Dendritic cell treated with granulocyte-macrophage colony-stimulating factor and Interleukin-4, amounts not matched to agents 40 ng/mL and 50 ng/mL, for 4 days (primary cell): ENCODE data around the gene GPHA2.
A peak's percentile ranks its signal among the peaks of the same experiment; 100 is the strongest.

Experiments
- H3K27ac Mint-ChIP-seq: one replicate; pipeline ENCODE4 v1.8.0; 2022; ENCODE audit warnings: mild to moderate bottlenecking, mixed read lengths
- H3K27me3 Mint-ChIP-seq: one replicate; pipeline ENCODE4 v1.8.0; 2022; ENCODE audit warnings: mild to moderate bottlenecking, mixed read lengths
- H3K36me3 Mint-ChIP-seq: one replicate; pipeline ENCODE4 v1.8.0; 2022; ENCODE audit warnings: low read depth, mixed read lengths
- H3K4me1 Mint-ChIP-seq: one replicate; pipeline ENCODE4 v1.8.0; 2022; ENCODE audit warnings: low read depth, mixed read lengths
- H3K4me3 Mint-ChIP-seq: one replicate; pipeline ENCODE4 v1.8.0; 2022; ENCODE audit warnings: mild to moderate bottlenecking, moderate library complexity, mixed read lengths
- H3K9me3 Mint-ChIP-seq: one replicate; pipeline ENCODE4 v1.8.0; 2022; ENCODE audit warnings: mixed read lengths
- intact Hi-C: fragments of 100-400 bp; cut with micrococcal nuclease; formaldehyde crosslinking; loops from one replicate; pipeline ENCODE4 v1.15.0; 2022

The GPHA2 gene

GRCh38 chr11:64936539-64936938 lies 846 bp upstream of the GPHA2 start:
- no peaks in the 10 kb centered on the region for H3K4me1 Mint-ChIP-seq
- no peaks in the 10 kb centered on the region for H3K9me3 Mint-ChIP-seq
- no peak overlapping the region for H3K27ac Mint-ChIP-seq
- H3K4me3 Mint-ChIP-seq: no peak overlapping the region
- intact Hi-C loops: no loop called here
- peaks cover 36% of the 10 kb centered on the region for H3K36me3 Mint-ChIP-seq
- peaks cover 11% of the 10 kb centered on the region for H3K27me3 Mint-ChIP-seq

DNA sequence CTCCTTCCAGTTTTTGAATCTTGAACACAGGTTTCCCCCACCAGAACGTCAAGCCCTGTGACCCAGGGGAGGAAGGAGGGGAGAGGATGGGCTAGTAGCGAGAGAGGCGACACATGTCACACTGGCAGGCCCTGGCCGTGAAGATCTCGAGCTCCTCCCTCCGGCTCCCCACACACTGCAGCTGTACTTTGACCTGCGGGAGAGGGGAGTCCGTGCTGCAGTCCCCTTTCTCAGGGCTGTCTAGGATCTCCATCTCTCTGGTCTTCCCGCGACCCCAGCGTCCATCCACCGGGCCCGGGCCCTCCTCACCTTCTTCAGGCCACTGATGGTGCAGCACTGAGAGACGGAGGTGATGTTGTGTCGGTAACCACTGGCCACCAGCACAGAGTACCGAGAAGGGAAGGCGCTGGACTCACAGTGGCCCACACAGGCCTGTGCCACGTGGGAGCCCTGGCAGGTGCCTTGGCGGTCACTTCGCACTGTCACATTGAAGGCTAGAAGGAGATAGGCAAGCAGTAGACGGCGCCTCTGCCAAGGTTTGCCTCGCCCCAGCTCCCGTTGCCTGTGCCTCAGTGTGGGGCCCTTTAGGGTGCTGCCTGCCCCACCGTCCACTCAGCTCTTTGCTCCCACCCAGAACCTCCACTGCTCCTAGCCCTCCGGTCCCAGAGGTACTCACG lies 873 bp downstream of the GPHA2 start:
- no peak overlapping the region for H3K4me3 Mint-ChIP-seq
- H3K27ac Mint-ChIP-seq: no peak overlapping the region
- intact Hi-C loops: no loop called here
- H3K36me3 Mint-ChIP-seq: peaks cover 54% of the 10 kb centered on the region
- H3K4me1 Mint-ChIP-seq: no peaks in the 10 kb centered on the region
- peaks cover 5% of the 10 kb centered on the region for H3K27me3 Mint-ChIP-seq
- H3K9me3 Mint-ChIP-seq: no peaks in the 10 kb centered on the region

GRCh38 chr11:64933935-64934681 lies 1.6 kb downstream of the GPHA2 start:
- no peaks in the 10 kb centered on the region for H3K9me3 Mint-ChIP-seq
- H3K27ac Mint-ChIP-seq: no peak overlapping the region
- H3K4me1 Mint-ChIP-seq: no peaks in the 10 kb centered on the region
- peaks cover 61% of the 10 kb centered on the region for H3K36me3 Mint-ChIP-seq
- no peak overlapping the region for H3K4me3 Mint-ChIP-seq
- intact Hi-C loops: no loop called here
- H3K27me3 Mint-ChIP-seq: peaks cover 5% of the 10 kb centered on the region

- H3K4me3 Mint-ChIP-seq: no peak overlapping the region
- H3K27me3 Mint-ChIP-seq: peaks cover 5% of the 10 kb centered on the region
- peaks cover 68% of the 10 kb centered on the region for H3K36me3 Mint-ChIP-seq
- intact Hi-C loops: no loop called here
- no peaks in the 10 kb centered on the region for H3K4me1 Mint-ChIP-seq
- H3K9me3 Mint-ChIP-seq: no peaks in the 10 kb centered on the region
- H3K27ac Mint-ChIP-seq: no peak overlapping the region
Observed at GRCh38 chr11:64933213-64933934, 2.3 kb downstream of the GPHA2 start.

GRCh38 chr11:64932324-64932723 lies 3.4 kb downstream of the GPHA2 start:
- Mint-ChIP-seq H3K27ac (no peak overlapping the region), H3K27me3 (no peaks in the 10 kb centered on the region), H3K36me3 (peaks cover 79% of the 10 kb centered on the region), H3K4me3 (no peak overlapping the region), H3K4me1 (no peaks in the 10 kb centered on the region), H3K9me3 (no peaks in the 10 kb centered on the region)
- intact Hi-C loops: no loop called here

- Mint-ChIP-seq H3K4me1 (no peaks in the 10 kb centered on the region), H3K36me3 (peaks cover 89% of the 10 kb centered on the region), H3K4me3 (no peak overlapping the region), H3K27ac (no peak overlapping the region), H3K9me3 (no peaks in the 10 kb centered on the region), H3K27me3 (no peaks in the 10 kb centered on the region)
- intact Hi-C loops: no loop called here
Observed at GRCh38 chr11:64931290-64931689, 4.4 kb downstream of the GPHA2 start.

DNA sequence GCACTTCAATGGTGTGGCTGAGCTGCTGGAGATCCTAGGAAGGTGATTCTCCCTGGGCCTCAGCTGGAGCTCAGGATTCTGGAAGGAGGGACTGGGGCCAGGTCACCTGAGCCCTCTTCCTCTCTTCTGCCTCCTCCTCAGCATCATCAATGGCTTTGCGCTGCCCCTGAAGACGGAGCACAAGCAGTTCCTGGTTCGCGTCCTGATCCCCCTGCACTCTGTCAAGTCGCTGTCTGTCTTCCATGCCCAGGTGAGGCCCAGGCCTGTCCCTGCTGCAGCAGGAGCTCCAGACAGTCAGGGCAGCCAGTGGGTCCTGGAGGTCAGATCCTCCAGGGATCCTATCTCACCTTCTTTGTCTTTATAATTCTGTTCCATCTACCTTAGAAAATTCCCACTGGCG lies 5.4 kb downstream of the GPHA2 start:
- Mint-ChIP-seq H3K27me3 (peaks cover 4% of the 10 kb centered on the region), H3K27ac (no peak overlapping the region), H3K4me1 (peaks cover 9% of the 10 kb centered on the region), H3K4me3 (no peak overlapping the region), H3K9me3 (no peaks in the 10 kb centered on the region), H3K36me3 (peaks cover 92% of the 10 kb centered on the region)
- intact Hi-C loops: no loop called here

DNA sequence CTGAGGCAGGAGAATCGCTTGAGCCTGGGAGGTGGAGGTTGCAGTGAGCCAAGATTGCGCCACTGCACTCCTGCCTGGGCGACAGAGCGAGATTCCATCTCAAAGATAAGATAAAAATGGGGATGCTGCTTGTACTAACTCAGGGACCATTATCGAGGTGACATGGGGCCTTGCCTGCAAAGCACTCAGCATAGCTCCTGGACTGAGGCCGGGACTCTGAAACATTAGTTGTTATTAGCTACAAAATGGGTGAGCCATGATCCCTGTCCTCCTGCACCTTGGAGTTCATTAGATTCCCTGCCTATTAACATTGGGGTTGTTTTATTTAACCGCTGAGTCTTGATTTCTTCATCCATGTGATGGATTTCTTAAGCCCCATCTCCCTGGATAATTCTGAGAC lies 6.1 kb downstream of the GPHA2 start:
- Mint-ChIP-seq H3K9me3 (no peaks in the 10 kb centered on the region), H3K27me3 (peaks cover 9% of the 10 kb centered on the region), H3K4me1 (peaks cover 15% of the 10 kb centered on the region), H3K36me3 (peaks cover 93% of the 10 kb centered on the region), H3K4me3 (no peak overlapping the region), H3K27ac (no peak overlapping the region)
- intact Hi-C loops: no loop called here

- H3K4me1 Mint-ChIP-seq: peaks cover 20% of the 10 kb centered on the region
- H3K9me3 Mint-ChIP-seq: no peaks in the 10 kb centered on the region
- peaks cover 9% of the 10 kb centered on the region for H3K27me3 Mint-ChIP-seq
- H3K4me3 Mint-ChIP-seq: no peak overlapping the region
- H3K27ac Mint-ChIP-seq: no peak overlapping the region
- peaks cover 92% of the 10 kb centered on the region for H3K36me3 Mint-ChIP-seq
- intact Hi-C loops: no loop called here
Observed at GRCh38 chr11:64928957-64929356, 6.7 kb downstream of the GPHA2 start.

- H3K27me3 Mint-ChIP-seq: peaks cover 9% of the 10 kb centered on the region
- H3K4me3 Mint-ChIP-seq: no peak overlapping the region
- intact Hi-C loops: no loop called here
- H3K27ac Mint-ChIP-seq: no peak overlapping the region
- H3K9me3 Mint-ChIP-seq: no peaks in the 10 kb centered on the region
- H3K4me1 Mint-ChIP-seq: peaks cover 20% of the 10 kb centered on the region
- H3K36me3 Mint-ChIP-seq: peaks cover 70% of the 10 kb centered on the region
Observed at GRCh38 chr11:64926689-64927088, 9.0 kb downstream of the GPHA2 start.

GRCh38 chr11:64925536-64926436 lies 9.9 kb downstream of the GPHA2 start:
- intact Hi-C loops: loop anchor here (1.0 to 2.0 kb wide), 3 partner anchors 8 to 101 kb away; partner anchors contain the start of genes ATG2A and SNX15
- no peaks in the 10 kb centered on the region for H3K9me3 Mint-ChIP-seq
- H3K36me3 Mint-ChIP-seq: peaks cover 61% of the 10 kb centered on the region
- peak overlapping the region; percentile 99 for H3K4me3 Mint-ChIP-seq
- H3K4me1 Mint-ChIP-seq: peaks cover 20% of the 10 kb centered on the region
- H3K27me3 Mint-ChIP-seq: peaks cover 9% of the 10 kb centered on the region
- H3K27ac Mint-ChIP-seq: peak overlapping the region; percentile 98

DNA sequence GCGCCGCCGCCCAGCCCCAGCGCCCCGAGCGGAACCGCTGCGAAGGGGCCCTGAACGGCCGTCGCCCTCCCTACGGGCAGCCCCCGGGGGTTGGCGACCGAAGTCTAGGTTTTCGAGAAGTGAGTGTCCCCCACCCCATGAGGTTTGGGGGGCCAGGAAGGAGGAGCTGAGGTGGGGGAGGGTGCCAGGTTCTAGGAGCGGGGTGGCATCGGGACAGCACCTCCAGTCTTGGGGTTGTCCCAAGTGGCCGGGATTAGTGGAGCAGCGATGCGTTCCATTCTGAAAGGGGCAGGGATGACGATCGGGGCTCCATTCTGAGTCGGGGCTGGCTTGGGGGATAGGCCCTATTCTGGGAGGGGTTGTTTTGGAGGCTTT lies 10.8 kb downstream of the GPHA2 start:
- Mint-ChIP-seq H3K27me3 (peaks cover 9% of the 10 kb centered on the region), H3K36me3 (peaks cover 52% of the 10 kb centered on the region), H3K9me3 (no peaks in the 10 kb centered on the region), H3K27ac (peak overlapping the region; percentile 98), H3K4me1 (peaks cover 20% of the 10 kb centered on the region), H3K4me3 (peak overlapping the region; percentile 99)
- intact Hi-C loops: loop anchor here (1.0 to 2.0 kb wide), 3 partner anchors 8 to 102 kb away; partner anchors contain the start of genes ATG2A and SNX15
